Keratinocyte (primary cell): Measurements from ENCODE around the gene PAK2. TPM values are rescaled to one million over a fixed set of nuclear protein-coding genes. Genes with fewer than 3 reads are reported as not detected.

Source experiments
- DNase-seq: peaks from one replicate; pipeline ENCODE4 v3.0.0-alpha.2; 2011; ENCODE audit warnings: low read depth, missing footprints, low spot score
- FAIRE-seq: peaks from 2 replicates; lab custom pipeline; 2011; peaks lifted over from hg19 to GRCh38; lab: Jason Lieb, UNC
- H2AFZ ChIP-seq: 2 replicates; pipeline ENCODE4 v1.6.0; 2012; ENCODE audit warnings: low read length, control low read depth, inconsistent platforms; ENCODE audit not compliant: control insufficient read depth
- H3K27ac ChIP-seq: 2 replicates; pipeline ENCODE4 v1.5.1; 2011; ENCODE audit warnings: low read length; ENCODE audit not compliant: control insufficient read depth, insufficient read depth
- H3K27me3 ChIP-seq: 3 replicates; pipeline ENCODE4 v1.6.0; 2011; ENCODE audit warnings: low read length; ENCODE audit not compliant: control insufficient read depth, insufficient read depth; ENCODE audit errors: extremely low read depth
- H3K36me3 ChIP-seq, 2 experiments: 2 replicates in 1 of 2; 3 replicates in 1 of 2; pipeline ENCODE4 v1.5.1; 2011; ENCODE audit warnings: low read length in 2 of 2, mild to moderate bottlenecking in 1 of 2; ENCODE audit not compliant: control insufficient read depth in 2 of 2, insufficient read depth in 2 of 2; ENCODE audit errors: extremely low read depth in 1 of 2
- H3K4me1 ChIP-seq: 3 replicates; pipeline ENCODE4 v1.5.1; 2011; ENCODE audit warnings: low read length; ENCODE audit not compliant: control insufficient read depth, insufficient read depth; ENCODE audit errors: extremely low read depth
- H3K4me2 ChIP-seq: 3 replicates; pipeline ENCODE4 v1.6.0; 2011; ENCODE audit warnings: low read depth, low read length; ENCODE audit not compliant: control insufficient read depth, insufficient read depth; ENCODE audit errors: extremely low read depth
- H3K4me3 ChIP-seq, 3 experiments: fragments of 200-600 bp in 1 of 3; sonication (generic) in 1 of 3; 2 replicates in 2 of 3; 3 replicates in 1 of 3; pipeline ENCODE4 v1.5.1; 2011 to 2016; ENCODE audit warnings: low read length in 3 of 3, mild to moderate bottlenecking in 3 of 3, control low read depth in 2 of 3, inconsistent platforms in 1 of 3, low read depth in 1 of 3, mixed read lengths in 1 of 3, mixed run types in 1 of 3, moderate library complexity in 1 of 3; ENCODE audit not compliant: control insufficient read depth in 2 of 3, insufficient read depth in 2 of 3; ENCODE audit errors: extremely low read depth in 1 of 3
- H3K79me2 ChIP-seq: 2 replicates; pipeline ENCODE4 v1.6.0; 2012; ENCODE audit warnings: low read length; ENCODE audit not compliant: control insufficient read depth, insufficient read depth
- H3K9ac ChIP-seq: 3 replicates; pipeline ENCODE4 v1.6.0; 2011; ENCODE audit warnings: low read length; ENCODE audit not compliant: control insufficient read depth, insufficient read depth; ENCODE audit errors: extremely low read depth
- H3K9me1 ChIP-seq: 3 replicates; pipeline ENCODE4 v1.6.0; 2011; ENCODE audit warnings: low read length; ENCODE audit not compliant: control insufficient read depth, insufficient read depth; ENCODE audit errors: extremely low read depth
- H3K9me3 ChIP-seq: 2 replicates; pipeline ENCODE4 v1.5.1; 2012; ENCODE audit warnings: low read depth, low read length; ENCODE audit not compliant: control insufficient read depth
- H4K20me1 ChIP-seq: 3 replicates; pipeline ENCODE4 v1.6.0; 2011; ENCODE audit warnings: low read length; ENCODE audit not compliant: control insufficient read depth, insufficient read depth; ENCODE audit errors: extremely low read depth
- CTCF ChIP-seq, 3 experiments: IDR thresholded peaks in 1 of 3; conservative IDR thresholded peaks in 1 of 3; optimal IDR thresholded peaks in 1 of 3; 2 replicates in 2 of 3; 3 replicates in 1 of 3; pipeline versions ENCODE3 to v1.5.1; 2011; ENCODE audit warnings: low read length in 3 of 3, mild to moderate bottlenecking in 3 of 3, moderate library complexity in 2 of 3, control low read depth in 1 of 3, inconsistent platforms in 1 of 3; ENCODE audit not compliant: insufficient read depth in 2 of 3; ENCODE audit errors: extremely low read depth in 1 of 3
- EZH2 ChIP-seq: IDR thresholded peaks from one replicate; pipeline ENCODE4 v1.6.1; 2012; ENCODE audit warnings: inconsistent platforms, mild to moderate bottlenecking, low read length, moderate library complexity
- dilution Hi-C: fragments of 300-500 bp; cut with MboI; formaldehyde crosslinking; loops from one replicate; pipeline ENCODE4 v1.7.0; 2020; ENCODE audit warnings: low sequenced_read_pairs; ENCODE audit not compliant: extremely low pct_ligation_motif_present
- polyA plus RNA-seq, 5 experiments: library from polyadenylated mRNA; depleted of rRNA in 3 of 5; stranded (reverse) in 3 of 5; stranded (forward) in 1 of 5; unstranded in 1 of 5; fragments of >200 nt; gene quantifications; 1 replicate in 1 of 5; 2 replicates in 3 of 5; 3 replicates in 1 of 5; pipeline versions ENCODE4 v1.2.1 to v1.2.3, GENCODE V29; 2011 to 2012; ENCODE audit warnings: missing spikeins in 2 of 5, low read depth in 1 of 5, low replicate concordance in 1 of 5

PAK2 gene
- polyA plus RNA-seq, 1 donor (not counting 4 experiments of a cell fraction or from before 2014, with no cell fraction given), result 52.3 TPM

DNA sequence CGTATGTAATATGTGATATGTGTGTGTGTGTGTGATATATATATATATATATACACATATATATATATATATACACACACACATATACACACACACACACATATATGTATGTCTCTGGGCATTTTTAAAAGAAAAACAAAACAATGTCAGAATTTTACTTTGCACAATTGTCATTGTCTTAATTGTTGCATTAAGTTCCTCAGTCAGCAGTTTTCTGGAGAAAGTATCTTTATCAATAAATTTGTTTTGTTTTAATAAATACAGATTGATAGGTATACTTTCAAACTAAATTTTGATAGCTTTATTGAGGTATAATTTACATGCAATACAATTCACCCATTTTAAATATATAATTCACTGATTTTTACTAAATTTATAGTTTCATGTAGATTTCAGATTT lies 65.1 kb downstream of the PAK2 start:
- Histone ChIP-seq H2AFZ (no peak overlapping the region), H3K9ac (no peak overlapping the region), H3K4me3 (no peak overlapping the region), H4K20me1 (no peaks in the 10 kb centered on the region), H3K9me3 (no peaks in the 10 kb centered on the region), H3K27ac (no peak overlapping the region), H3K79me2 (peaks cover 12% of the 10 kb centered on the region), H3K9me1 (no peaks in the 10 kb centered on the region), H3K4me2 (no peak overlapping the region), H3K4me1 (no peaks in the 10 kb centered on the region), H3K27me3 (no peaks in the 10 kb centered on the region), H3K36me3 (peaks cover 15 to 26% of the 10 kb centered on the region in 2 experiments)
- no peak for TF ChIP-seq CTCF (optimal IDR thresholded peaks at IDR 0.05 in 1 of 3, IDR thresholded peaks at IDR 0.05 in 1 of 3, conservative IDR thresholded peaks at IDR 0.05 in 1 of 3; ENCODE audit: extremely low read depth in 1 of 3, insufficient read depth in 2 of 3, low read length in 3 of 3)
- TF ChIP-seq EZH2, result no peak
- FAIRE-seq, result no peak
- dilution Hi-C loops, result no loop called here
- no peak for DNase-seq

DNA sequence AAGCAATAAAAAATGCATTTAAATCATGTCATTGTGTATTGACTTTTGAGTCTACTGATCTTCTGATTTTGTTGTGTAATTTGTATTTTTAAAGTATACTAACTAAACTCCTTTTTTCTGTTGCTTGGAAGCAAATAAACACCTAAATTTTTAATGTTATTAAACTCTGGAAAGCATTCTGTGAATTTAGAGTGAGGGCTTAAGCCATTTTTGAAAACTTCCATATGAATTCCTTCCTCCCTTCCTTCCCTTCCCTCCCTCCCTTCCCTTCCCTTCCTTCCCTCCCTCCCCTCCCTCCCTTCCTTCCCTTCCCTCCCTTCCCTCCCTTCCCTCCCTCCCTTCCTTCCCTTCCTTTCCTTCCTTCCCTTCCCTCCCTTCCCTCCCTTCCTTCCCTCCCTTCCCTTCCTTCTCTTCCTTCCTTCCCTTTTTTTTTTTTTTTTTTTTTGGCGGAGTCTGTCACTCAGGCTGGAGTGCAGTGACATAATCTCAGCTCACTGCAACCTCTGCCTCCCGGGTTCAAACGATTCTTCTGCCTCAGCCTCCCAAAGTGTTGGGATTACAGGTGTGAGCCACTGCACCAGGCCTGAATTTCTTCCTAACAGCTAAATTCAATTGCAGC lies 71.4 kb downstream of the PAK2 start:
- DNase-seq (no peak), FAIRE-seq (no peak)
- Histone ChIP-seq H3K4me2 (no peak overlapping the region), H3K36me3 (peaks cover 15 to 17% of the 10 kb centered on the region in 2 experiments), H3K9me3 (no peaks in the 10 kb centered on the region), H3K9ac (no peak overlapping the region), H3K4me3 (no peak overlapping the region), H3K79me2 (no peaks in the 10 kb centered on the region), H2AFZ (no peak overlapping the region), H3K27me3 (no peaks in the 10 kb centered on the region), H3K4me1 (no peaks in the 10 kb centered on the region), H3K9me1 (no peaks in the 10 kb centered on the region), H3K27ac (no peak overlapping the region), H4K20me1 (no peaks in the 10 kb centered on the region)
- dilution Hi-C loops, result no loop called here
- no peak for TF ChIP-seq CTCF (optimal IDR thresholded peaks at IDR 0.05 in 1 of 3, IDR thresholded peaks at IDR 0.05 in 1 of 3, conservative IDR thresholded peaks at IDR 0.05 in 1 of 3; ENCODE audit: extremely low read depth in 1 of 3, insufficient read depth in 2 of 3, low read length in 3 of 3)
